H1 (cell line): ENCODE results near the gene RTP1. TPM values are rescaled to one million over a fixed set of nuclear protein-coding genes. Genes with fewer than 3 reads are reported as not detected.

Source experiments
- polyA plus RNA-seq, 7 experiments: library from polyadenylated mRNA; depleted of rRNA in 3 of 7; stranded (reverse) in 5 of 7; unstranded in 2 of 7; fragments of >200 nt in 5 of 7; fragments of 200-250 nt in 2 of 7; gene quantifications; 1 replicate in 5 of 7; 2 replicates in 1 of 7; 4 replicates in 1 of 7; pipeline versions ENCODE4 v1.2.1 to v1.2.3, GENCODE V29; 2011 to 2013; ENCODE audit warnings: missing spikeins in 2 of 7, mixed read lengths in 2 of 7
- total RNA-seq: library from RNA; stranded (reverse); fragmentation: NEBNext Ultra II Directional; extraction: Animal tissue kit (Norgen Biotek cat#: 25700); gene quantifications from 2 replicates; pipeline ENCODE4 v1.2.1, GENCODE V29; 2021

Gene RTP1
- total and polyA plus RNA-seq, 2 of the 8 experiments (the other 6 are each of a cell fraction or from before 2014, with no cell fraction given) = 2.9 to 3.0 TPM

Other genes with a start within 250 kb of the RTP1 start
- gene RPL39L, start 58.0 kb upstream of the RTP1 start, total RNA-seq = 67.7 and 77.0 TPM in 2 replicates
- gene RPL39L, start 58.0 kb upstream of the RTP1 start, polyA plus RNA-seq (2011; rRNA removed) = 36.8 and 51.8 TPM in 2 replicates
- 2.7 and 3.2 TPM in 2 replicates for gene MASP1, start 94.3 kb downstream of the RTP1 start, total RNA-seq
- 3.5 and 5.8 TPM in 2 replicates for gene MASP1, start 94.3 kb downstream of the RTP1 start, polyA plus RNA-seq (2011; rRNA removed)
- gene RTP4, start 170.9 kb downstream of the RTP1 start, total RNA-seq = not detected in 2 replicates
- gene RTP4, start 170.9 kb downstream of the RTP1 start, polyA plus RNA-seq (2011; rRNA removed) = not detected in 2 replicates